HAP-1 (cell line): ENCODE results near the gene SBK1.
"Not testable (repeated sequence)": the region's sequence is repeated elsewhere in the genome, so short reads cannot be mapped to it uniquely, and the experiment has no call there.

Experiments
- DNase-seq, 2 experiments: peaks; one replicate each; pipeline ENCODE4 v3.0.0-alpha.2; 2016 to 2020; ENCODE audit warnings: low spot score in 2 of 2
- H3K27me3 ChIP-seq: fragments of 250-450 bp; sonication (Bioruptor Pico); 2 replicates; pipeline ENCODE4 v1.5.1; 2020; ENCODE audit warnings: low read depth, mild to moderate bottlenecking, moderate library complexity
- H3K36me3 ChIP-seq: fragments of 250-450 bp; sonication (Bioruptor Pico); replicated peaks from 2 replicates; pipeline ENCODE4 v1.5.1; 2020; ENCODE audit warnings: mild to moderate bottlenecking
- H3K4me1 ChIP-seq: fragments of 250-450 bp; sonication (Bioruptor Pico); 2 replicates; pipeline ENCODE4 v1.5.1; 2020; ENCODE audit warnings: mild to moderate bottlenecking
- H3K4me3 ChIP-seq: fragments of 250-450 bp; sonication (Bioruptor Pico); 2 replicates; pipeline ENCODE4 v1.5.1; 2020; ENCODE audit warnings: mild to moderate bottlenecking, moderate library complexity
- H3K9me3 ChIP-seq: fragments of 250-450 bp; sonication (Bioruptor Pico); 2 replicates; pipeline ENCODE4 v1.5.1; 2020; ENCODE audit warnings: mild to moderate bottlenecking, moderate library complexity
- in situ Hi-C: fragments of 300-500 bp; cut with MboI; formaldehyde crosslinking; loops from 3 replicates; pipeline ENCODE4 v1.14.3; 2020; ENCODE audit warnings: low sequenced_read_pairs, inconsistent platforms, mixed read lengths

The SBK1 gene

DNA sequence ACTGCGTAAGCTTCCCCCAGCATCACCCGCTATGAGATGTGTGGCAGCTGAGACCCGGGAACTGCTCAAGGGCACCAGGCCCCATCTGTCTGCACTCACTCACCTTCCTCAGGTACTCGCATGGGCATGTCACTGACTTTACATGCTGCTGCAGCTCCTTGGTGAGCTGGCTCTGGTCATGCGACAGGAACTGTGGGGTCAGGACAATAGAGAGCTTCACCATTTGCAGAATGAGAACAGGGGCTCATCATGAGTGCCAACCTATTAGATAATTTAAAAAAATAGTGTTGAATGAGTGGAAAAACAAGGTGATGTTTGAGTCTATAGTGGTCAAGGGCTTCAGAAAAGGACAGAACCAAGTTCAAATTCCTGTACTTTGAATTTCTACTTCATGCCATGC is 70.3 kb downstream of the SBK1 start:
- DNase-seq, H3K36me3 ChIP-seq, H3K4me3 ChIP-seq, H3K4me1 ChIP-seq, H3K27me3 ChIP-seq, H3K9me3 ChIP-seq, in situ Hi-C loops: not testable (repeated sequence)

DNA sequence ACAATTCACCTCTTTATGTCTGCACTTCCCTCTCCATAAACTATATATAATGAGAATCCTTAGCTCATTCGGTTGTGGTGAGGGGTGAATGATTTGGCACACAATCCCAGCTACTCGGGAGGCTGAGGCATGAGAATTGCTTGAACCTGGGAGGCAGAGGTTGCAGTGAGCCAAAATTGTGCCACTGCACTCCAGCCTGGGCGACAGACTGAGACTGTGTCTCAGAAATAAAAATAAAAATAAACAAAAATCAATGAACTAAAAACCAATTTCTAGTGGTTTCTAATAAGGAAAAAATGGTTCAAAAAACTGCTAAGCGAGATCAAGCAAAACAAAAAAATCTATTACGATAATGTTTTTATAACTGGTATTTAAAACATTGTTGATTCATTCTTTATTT is 71.1 kb downstream of the SBK1 start, which contains the start of gene NPIPB6:
NPIPB6 (minus strand) TSS at position 101 of the 400 bp plus-strand sequence. CDS start 686 bp downstream, outside the sequence.
- in situ Hi-C loops, H3K4me3 ChIP-seq, H3K27me3 ChIP-seq, DNase-seq, H3K4me1 ChIP-seq, H3K9me3 ChIP-seq, H3K36me3 ChIP-seq: not testable (repeated sequence)

DNA sequence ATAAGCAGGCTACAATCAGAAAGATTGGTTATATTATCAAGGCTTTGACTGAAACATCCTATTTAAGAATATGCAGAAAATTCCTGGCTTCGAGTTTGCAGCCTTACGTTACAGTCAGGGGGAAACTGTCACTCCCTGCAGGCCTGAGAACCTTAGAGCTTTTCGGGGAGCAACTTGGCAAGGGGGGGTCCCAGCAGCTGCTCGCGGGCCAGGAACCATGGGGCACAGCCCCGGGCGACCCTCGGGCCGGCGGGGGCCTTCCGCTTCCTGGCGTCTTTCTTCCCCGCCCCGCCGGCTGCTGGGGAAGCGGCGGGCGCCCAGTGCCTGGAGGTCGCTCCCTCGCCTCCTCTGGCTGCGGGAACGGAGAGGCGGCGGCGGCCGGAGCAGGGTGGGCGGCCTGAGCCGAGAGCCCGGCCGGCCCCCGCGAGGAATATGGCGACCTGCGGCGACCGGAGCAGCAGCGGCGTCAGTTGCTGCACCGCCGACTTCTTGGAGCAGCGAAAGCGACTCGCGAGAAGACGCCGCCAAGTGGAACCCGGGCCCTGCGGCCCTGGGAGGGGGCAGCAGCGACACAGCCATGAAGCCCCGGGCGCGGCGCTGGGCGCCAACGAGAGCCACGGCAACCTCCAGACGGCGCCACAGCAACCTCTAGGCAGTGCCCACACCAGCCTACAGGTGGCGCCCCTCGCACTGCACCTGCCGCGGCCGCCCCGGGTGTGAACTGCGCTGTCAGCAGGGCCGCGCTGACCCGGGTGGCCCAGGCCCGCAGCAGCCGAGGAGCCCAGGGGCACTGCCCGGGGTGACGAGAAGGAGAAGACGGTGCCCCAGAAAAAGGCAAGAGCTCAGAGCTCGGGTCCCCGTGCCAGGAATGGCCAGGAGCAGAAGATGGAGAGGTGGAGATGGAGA is 72.2 kb downstream of the SBK1 start:
- in situ Hi-C loops, H3K9me3 ChIP-seq, H3K27me3 ChIP-seq, H3K36me3 ChIP-seq, H3K4me3 ChIP-seq, H3K4me1 ChIP-seq, DNase-seq: not testable (repeated sequence)

- H3K4me3 ChIP-seq, H3K4me1 ChIP-seq, in situ Hi-C loops, H3K9me3 ChIP-seq, H3K36me3 ChIP-seq, H3K27me3 ChIP-seq, DNase-seq: not testable (repeated sequence)
These were observed 75.6 kb downstream of the SBK1 start for GRCh38 chr16:28367926-28368325.
